GM12878 (cell line): Measurements from ENCODE around the gene PDE9A. TPM values are rescaled to one million over a fixed set of nuclear protein-coding genes. Genes with fewer than 3 reads are reported as not detected.

Experiments
- ATAC-seq: fragments of 200-7000 bp; cut with Tn5 transposase; 3 replicates; pipeline ENCODE4 v1.9.1; 2020; ENCODE audit warnings: mild to moderate bottlenecking, moderate library complexity
- BruUV-seq: library from RNA; stranded (reverse); fragments of 400-500 nt; replicated peaks from 2 replicates; lab custom pipeline; 2021; lab: Mats Ljungman, UMichigan
- CTCF ChIA-PET: fragments of 300-600 bp; sonication (Branson Sonifier 250); formaldehyde crosslinking; extraction: SDS; loops from one replicate; lab custom pipeline; 2021; ENCODE audit warnings: inconsistent platforms; lab: Yijun Ruan, JAX
- POLR2A ChIA-PET: fragments of 350-600 bp; formaldehyde crosslinking; extraction: SDS; loops from one replicate; lab custom pipeline; 2021; ENCODE audit warnings: inconsistent platforms; lab: Charles Lee
- RAD21 ChIA-PET: fragments of 300-600 bp; sonication (Branson Sonifier 250); formaldehyde crosslinking; loops from one replicate; lab custom pipeline; 2023; ENCODE audit warnings: antibody characterized with exemption; ENCODE audit not compliant: unreplicated experiment; lab: Charles Lee
- SMC1A ChIA-PET: fragments of 300-600 bp; sonication (Branson Sonifier 250); formaldehyde crosslinking; loops from one replicate; lab custom pipeline; 2023; ENCODE audit not compliant: unreplicated experiment, uncharacterized antibody; lab: Charles Lee
- DNase-seq: peaks from one replicate; pipeline ENCODE4 v3.0.0-alpha.2; 2011; ENCODE audit warnings: low read depth, low spot score
- FAIRE-seq: peaks from 3 replicates; lab custom pipeline; 2011; peaks lifted over from hg19 to GRCh38; lab: Jason Lieb, UNC
- H2AFZ ChIP-seq: 2 replicates; pipeline ENCODE4 v1.6.0; 2011; ENCODE audit warnings: low read depth, low read length, control low read depth; ENCODE audit not compliant: control insufficient read depth
- H3K27ac ChIP-seq: 2 replicates; pipeline ENCODE4 v1.5.1; 2011; ENCODE audit warnings: control low read depth; ENCODE audit not compliant: control insufficient read depth, insufficient read depth
- H3K27me3 ChIP-seq, 2 experiments: replicated peaks in 1 of 2; 2 replicates each; pipeline versions ENCODE4 v1.6.0 to v1.6.1; 2011; ENCODE audit warnings: low read length in 1 of 2; ENCODE audit not compliant: control insufficient read depth in 2 of 2, insufficient read depth in 2 of 2
- H3K36me3 ChIP-seq, 2 experiments: 2 replicates each; pipeline ENCODE4 v1.5.1; 2011; ENCODE audit warnings: low read length in 1 of 2; ENCODE audit not compliant: control insufficient read depth in 2 of 2, insufficient read depth in 2 of 2
- H3K4me1 ChIP-seq: 2 replicates; pipeline ENCODE4 v1.6.1; 2011; ENCODE audit warnings: mild to moderate bottlenecking, low read length, moderate library complexity, mixed read lengths; ENCODE audit not compliant: control insufficient read depth, insufficient read depth
- H3K4me2 ChIP-seq: 2 replicates; pipeline ENCODE4 v1.6.0; 2011; ENCODE audit warnings: control low read depth; ENCODE audit not compliant: control insufficient read depth, insufficient read depth
- H3K4me3 ChIP-seq: fragments of 200-600 bp; sonication (generic); 2 replicates; pipeline ENCODE4 v1.5.1; 2016
- H3K79me2 ChIP-seq: 2 replicates; pipeline ENCODE4 v1.6.0; 2011; ENCODE audit warnings: low read length; ENCODE audit not compliant: control insufficient read depth, insufficient read depth
- H3K9ac ChIP-seq: 2 replicates; pipeline ENCODE4 v1.8.0; 2011; ENCODE audit warnings: low read length, control low read depth, mixed read lengths; ENCODE audit not compliant: control insufficient read depth, insufficient read depth
- H3K9me3 ChIP-seq: replicated peaks from 3 replicates; pipeline ENCODE4 v1.5.1; 2011; ENCODE audit warnings: mild to moderate bottlenecking, low read length; ENCODE audit not compliant: control insufficient read depth, insufficient read depth
- H4K20me1 ChIP-seq: 2 replicates; pipeline ENCODE4 v1.6.0; 2011; ENCODE audit not compliant: control insufficient read depth, insufficient read depth
- CREB1 ChIP-seq: IDR thresholded peaks from 2 replicates; pipeline ENCODE4 v1.6.1; 2012; ENCODE audit warnings: low read depth, mild to moderate bottlenecking, inconsistent platforms
- EP300 ChIP-seq, 2 experiments: fragments of 150-350 bp in 1 of 2; IDR thresholded peaks; 2 replicates each; pipeline ENCODE4 v1.6.1; 2011 to 2012; ENCODE audit warnings: low read depth in 2 of 2, low read length in 2 of 2, borderline replicate concordance in 1 of 2, improper control_type of control experiment in 1 of 2, inconsistent platforms in 1 of 2; ENCODE audit not compliant: control insufficient read depth in 1 of 2
- KAT2A ChIP-seq: conservative IDR thresholded peaks from 2 replicates; pipeline ENCODE4 v1.6.1; 2011; ENCODE audit warnings: low read depth, low read length; ENCODE audit not compliant: control insufficient read depth
- SP1 ChIP-seq: IDR thresholded peaks from one replicate; pipeline ENCODE4 v1.6.1; 2011; ENCODE audit warnings: low read depth, low read length
- YY1 ChIP-seq: IDR thresholded peaks from 2 replicates; pipeline ENCODE4 v1.6.1; 2011; ENCODE audit warnings: low read depth, mild to moderate bottlenecking, low read length
- WGBS: methylation state at CpG from one replicate; pipeline ENCODE4 v1.1.6; 2016; ENCODE audit warnings: low lambda C conversion rate; ENCODE audit not compliant: insufficient replicate concordance, insufficient coverage; ENCODE audit errors: missing lambda C conversion rate; 5-methylcytosine and 5-hydroxymethylcytosine counted together
- in situ Hi-C: fragments of 300-500 bp; cut with MboI; formaldehyde crosslinking; loops from 9 replicates; pipeline ENCODE4 v1.14.3; 2018; ENCODE audit warnings: mixed read lengths
- intact Hi-C: fragments of 100-400 bp; cut with micrococcal nuclease; formaldehyde crosslinking; loops from one replicate; pipeline ENCODE4 v1.14.2; 2022; ENCODE audit not compliant: unreplicated experiment
- polyA plus RNA-seq, 11 experiments: library from polyadenylated mRNA; depleted of rRNA in 4 of 11; unstranded in 6 of 11; stranded (reverse) in 5 of 11; fragments of >200 nt; fragmentation: Nextera tagmentation in 4 of 11; fragmentation: Illumina TruSeq in 1 of 11; extraction: Ambion mirVana in 4 of 11; extraction: Trizol in 1 of 11; gene quantifications; 1 replicate in 1 of 11; 2 replicates in 10 of 11; pipeline versions ENCODE4 v1.2.1 to v1.2.3, GENCODE V29; 2011 to 2016; ENCODE audit warnings: inconsistent platforms in 2 of 11, missing spikeins in 2 of 11, low read depth in 1 of 11
- total RNA-seq, 4 experiments: library from RNA; depleted of rRNA in 3 of 4; stranded (reverse); fragments of >200 nt in 3 of 4; fragmentation: Illumina TruSeq in 1 of 4; extraction: Trizol in 1 of 4; gene quantifications; 2 replicates each; pipeline versions ENCODE4 v1.2.1 to v1.2.3, GENCODE V29; 2013 to 2021
- TF ChIP-seq, protein P1 (sequence below): IDR thresholded peaks from 2 replicates; pipeline ENCODE4 v1.6.1; 2011; ENCODE audit warnings: low read depth, mild to moderate bottlenecking, low read length, moderate library complexity, borderline replicate concordance; ENCODE audit errors: extremely low read depth
- TF ChIP-seq, protein P2 (sequence below): IDR thresholded peaks from 2 replicates; pipeline ENCODE4 v1.6.1; 2011; ENCODE audit warnings: mild to moderate bottlenecking, low read depth, low read length, moderate library complexity; ENCODE audit not compliant: insufficient replicate concordance

Gene PDE9A
- total and polyA plus RNA-seq, 10 of the 15 experiments (the other 5 are each of a cell fraction or from before 2014, with no cell fraction given) = 0.08 to 0.45 (median 0.20) TPM; not detected in 1

DNA sequence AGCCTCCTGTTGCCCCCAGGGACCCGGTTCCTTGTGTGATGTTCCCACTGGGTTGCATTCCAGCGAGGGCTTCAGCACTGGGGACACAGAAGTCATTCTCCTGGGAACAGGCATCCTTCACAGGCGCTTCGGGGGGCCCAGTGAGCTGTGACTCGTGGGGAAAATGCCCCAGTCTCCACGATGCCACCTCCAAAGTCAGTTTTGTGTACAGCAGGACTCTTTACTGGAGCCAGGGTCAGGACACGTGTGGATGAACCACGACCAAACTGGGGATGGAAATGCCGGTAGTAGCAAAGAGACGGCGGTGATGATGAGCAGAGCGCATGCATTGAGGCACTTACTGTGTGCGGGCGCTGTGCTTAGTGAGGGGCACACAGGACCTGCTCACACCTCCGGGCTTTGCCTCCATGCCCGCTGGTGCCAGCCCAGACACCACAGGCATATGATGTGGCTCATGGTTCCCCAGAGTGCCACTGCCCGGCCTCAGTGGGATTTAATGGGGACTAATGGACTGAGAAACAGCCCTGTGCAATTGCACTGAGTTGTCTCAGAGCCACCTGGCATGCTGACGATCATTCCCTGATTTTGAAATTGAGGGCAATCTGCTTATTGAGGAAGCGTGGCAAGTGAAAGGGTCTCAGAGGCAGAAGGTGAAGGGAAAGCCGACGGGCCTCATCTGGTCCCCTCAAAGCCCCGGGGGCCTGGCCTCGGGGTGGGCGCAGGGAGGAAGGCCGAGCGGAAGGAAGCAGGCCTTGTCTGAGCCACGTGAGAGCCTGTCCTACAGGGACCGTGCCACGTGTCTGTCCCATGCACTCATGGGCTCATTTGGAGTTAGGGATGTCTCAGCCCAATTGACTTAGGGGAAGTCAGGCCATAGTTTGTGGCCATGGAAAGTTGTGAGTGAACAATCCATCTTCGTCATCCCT is 91.4 kb downstream of the PDE9A start:
- ChIA-PET CTCF (no interaction called here), POLR2A (no interaction called here), SMC1A (no interaction called here), RAD21 (no interaction called here)
- ATAC-seq (no peak), DNase-seq (no peak), FAIRE-seq (no peak)
- no peak overlapping the region for H3K4me2 ChIP-seq
- no peaks in the 10 kb centered on the region for H3K9me3 ChIP-seq
- TF ChIP-seq SP1 = no peak
- no peak for TF ChIP-seq KAT2A
- TF ChIP-seq CREB1 = no peak
- TF ChIP-seq, protein P1, sequence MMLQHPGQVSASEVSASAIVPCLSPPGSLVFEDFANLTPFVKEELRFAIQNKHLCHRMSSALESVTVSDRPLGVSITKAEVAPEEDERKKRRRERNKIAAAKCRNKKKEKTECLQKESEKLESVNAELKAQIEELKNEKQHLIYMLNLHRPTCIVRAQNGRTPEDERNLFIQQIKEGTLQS = no peak
- no peak for TF ChIP-seq EP300 (IDR thresholded peaks at IDR 0.05; ENCODE audit: borderline replicate concordance in 1 of 2, control insufficient read depth in 1 of 2, low read depth in 2 of 2, low read length in 2 of 2)
- TF ChIP-seq, protein P2, sequence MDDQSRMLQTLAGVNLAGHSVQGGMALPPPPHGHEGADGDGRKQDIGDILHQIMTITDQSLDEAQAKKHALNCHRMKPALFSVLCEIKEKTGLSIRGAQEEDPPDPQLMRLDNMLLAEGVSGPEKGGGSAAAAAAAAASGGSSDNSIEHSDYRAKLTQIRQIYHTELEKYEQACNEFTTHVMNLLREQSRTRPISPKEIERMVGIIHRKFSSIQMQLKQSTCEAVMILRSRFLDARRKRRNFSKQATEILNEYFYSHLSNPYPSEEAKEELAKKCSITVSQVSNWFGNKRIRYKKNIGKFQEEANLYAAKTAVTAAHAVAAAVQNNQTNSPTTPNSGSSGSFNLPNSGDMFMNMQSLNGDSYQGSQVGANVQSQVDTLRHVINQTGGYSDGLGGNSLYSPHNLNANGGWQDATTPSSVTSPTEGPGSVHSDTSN = no peak
- no peak for TF ChIP-seq YY1
- no peaks in the 10 kb centered on the region for H3K79me2 ChIP-seq
- H2AFZ ChIP-seq = no peak overlapping the region
- in situ Hi-C loops = no loop called here
- BruUV-seq = no TSS peak
- H3K27ac ChIP-seq = no peak overlapping the region
- no peak overlapping the region for H3K4me3 ChIP-seq
- H3K4me1 ChIP-seq = no peaks in the 10 kb centered on the region
- no peaks in the 10 kb centered on the region for H4K20me1 ChIP-seq
- intact Hi-C loops = no loop called here
- WGBS = 35% methylated on average over 30 of the region's 30 CpGs
- no peaks in the 10 kb centered on the region for H3K36me3 ChIP-seq
- no peak overlapping the region for H3K9ac ChIP-seq
- peaks cover 4% of the 10 kb centered on the region in 2 experiments; a peak in 3 of 4 replicates for H3K27me3 ChIP-seq
